ENCODE data around the gene CPSF7. TPM values are rescaled to one million over a fixed set of nuclear protein-coding genes. Genes with fewer than 3 reads are reported as not detected.

Gene CPSF7
- 100 to 1,000 TPM; 104 to 144 (median 117) TPM for total RNA-seq
- 62.9 TPM for total RNA-seq (2013)
- total RNA-seq, result 85.8 to 191 (median 124) reads per million in 29 experiments

DNA sequence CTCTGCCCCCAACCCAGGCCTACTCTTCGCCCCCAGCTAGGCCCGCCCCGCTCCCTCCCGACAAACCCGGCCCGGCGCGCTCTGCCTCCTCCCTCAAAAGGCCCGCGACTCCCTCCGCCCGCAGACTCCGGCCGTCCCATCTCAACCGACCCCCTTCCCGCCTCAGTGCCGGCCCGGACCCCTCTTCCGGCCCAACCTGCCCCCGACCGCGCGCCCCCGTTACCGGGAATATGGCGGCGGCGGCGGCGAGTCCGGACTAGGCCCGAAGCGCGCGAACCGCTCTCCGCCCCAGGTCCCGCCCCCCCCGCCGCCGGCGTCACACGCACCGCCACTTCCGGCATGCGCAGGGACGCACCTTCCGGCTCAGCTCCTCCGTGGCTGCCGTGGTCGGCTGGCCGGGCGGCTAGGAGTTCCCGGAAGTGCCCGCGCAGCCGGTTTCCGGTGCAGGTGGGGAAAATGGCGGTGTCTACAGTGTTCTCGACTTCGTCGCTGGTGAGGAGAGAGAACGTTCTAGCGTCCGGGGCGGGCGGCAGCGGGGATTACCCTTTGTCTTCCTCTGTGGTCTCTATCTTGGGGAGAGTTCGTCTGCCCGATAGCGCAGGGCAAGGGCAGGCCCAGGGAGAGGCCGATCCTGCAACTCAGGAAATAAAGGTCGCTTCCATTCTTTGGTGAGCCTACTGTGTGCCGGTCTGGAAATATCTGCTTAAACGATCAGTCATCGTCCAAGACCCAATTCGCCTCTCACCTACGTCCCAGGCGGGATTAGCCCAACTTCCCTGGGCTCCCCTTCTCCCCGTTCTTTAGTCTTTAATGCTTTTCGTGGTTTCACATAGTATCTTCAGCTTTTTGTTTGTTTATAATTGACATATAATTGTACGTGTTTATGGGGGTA, at the start of gene CPSF7, which contains the start of gene SDHAF2:
CPSF7 (minus strand) TSS at position 285 of the 892 bp plus-strand sequence. CDS start 740 bp downstream, outside the sequence.
SDHAF2 (plus strand) TSS at position 434 of the 892 bp plus-strand sequence; CDS start at position 457, 23 bp downstream.
- H3K4me1 Mint-ChIP-seq, result peaks cover 65 to 76% (median 74%) of the 10 kb centered on the region in 3 donors
- DNase-seq (peak; percentile 92 to 98 (median 97)), ATAC-seq (replicated peaks in 1 of 4) (peak; percentile 88 to 94 (median 90))
- H3K27me3 Mint-ChIP-seq, result no peaks in the 10 kb centered on the region
- no peaks in the 10 kb centered on the region for H3K9me3 ChIP-seq
- peaks cover 30% of the 10 kb centered on the region for H3K36me3 Mint-ChIP-seq
- no peaks in the 10 kb centered on the region for H3K27me3 ChIP-seq (replicated peaks in 1 of 2; ENCODE audit: control insufficient read depth in 2 of 2, extremely low read depth in 1 of 2, insufficient read depth in 2 of 2, low read length in 1 of 2)
- H3K4me3 Mint-ChIP-seq, result peak within 1 kb of the TSS; percentile 92 to 98 (median 98)
- under 1% methylated on average over 77 of the region's 82 CpGs for WGBS (ENCODE audit: insufficient coverage)
- H3K27ac ChIP-seq (ENCODE audit: low read length), result peak within 1 kb of the TSS; percentile 99
- no peaks in the 10 kb centered on the region for H3K9me3 Mint-ChIP-seq
- peak within 1 kb of the TSS; percentile 87 to 97 for H3K4me3 ChIP-seq (ENCODE audit: control insufficient read depth in 1 of 2, extremely low read depth in 1 of 2, low read length in 1 of 2)
- peaks cover 0 to 46% of the 10 kb centered on the region in 2 donors for H3K36me3 ChIP-seq (ENCODE audit: control insufficient read depth in 2 of 2, extremely low read depth in 1 of 2, insufficient read depth in 1 of 2, low read length in 1 of 2)
- H3K4me1 ChIP-seq (ENCODE audit: control insufficient read depth in 1 of 2, extremely low read depth in 1 of 2, insufficient read depth in 2 of 2, low read length in 2 of 2), result peaks cover 14 to 42% of the 10 kb centered on the region in 2 experiments
- ChIA-PET CTCF (interaction anchor here (0.6 to 1.4 kb wide), 3 partner anchors 68 to 1452 kb away, joined by 3 to 6 read pairs (median 3); partner anchors contain the start of gene TMEM138 (in 1 of the 2)), POLR2A (interaction anchor here (0.5 to 1.1 kb wide), 5 partner anchors 17 to 1335 kb away, joined by 3 to 4 read pairs (median 3); no protein-coding TSS in a partner anchor)
- H3K27ac Mint-ChIP-seq, result peak within 1 kb of the TSS; percentile 99 to 100

DNA sequence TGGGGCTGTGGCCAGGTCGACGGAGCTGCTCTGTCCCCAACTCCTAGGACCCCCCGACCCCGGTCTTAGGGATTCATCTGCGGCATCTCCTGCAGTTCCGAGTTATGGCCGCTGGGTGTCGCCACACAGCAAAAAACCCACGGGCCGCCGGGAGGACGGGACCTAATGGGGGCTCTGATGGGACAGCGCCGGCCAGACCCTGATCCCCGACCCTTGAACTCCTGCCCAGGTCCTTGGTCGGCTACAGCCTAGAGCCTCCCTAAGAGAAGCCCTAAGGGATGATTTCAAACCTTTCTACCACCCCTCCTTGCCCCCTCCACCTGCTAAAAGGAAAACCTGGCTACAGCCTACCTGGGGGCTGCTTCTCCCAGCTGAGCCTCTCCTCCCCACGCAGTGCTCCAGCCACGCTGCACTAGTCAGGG, 48.0 kb upstream of the CPSF7 start:
- ATAC-seq (replicated peaks in 1 of 4), result peak in 3 of 4 experiments; percentile 36 to 64 (median 40)
- ChIA-PET CTCF (interaction anchor here in 1 of 2 donors (1.3 kb wide), 1 partner anchor 39 kb away, joined by 6 read pairs; no protein-coding TSS in a partner anchor), POLR2A (no interaction called here)
- Mint-ChIP-seq H3K4me3 (no peak overlapping the region), H3K36me3 (peaks cover 13% of the 10 kb centered on the region), H3K4me1 (peaks cover 7 to 14% (median 8%) of the 10 kb centered on the region in 3 donors), H3K27me3 (no peaks in the 10 kb centered on the region), H3K9me3 (no peaks in the 10 kb centered on the region), H3K27ac (no peak overlapping the region)
- Histone ChIP-seq H3K27ac (ENCODE audit: low read length) (no peak overlapping the region), H3K9me3 (no peaks in the 10 kb centered on the region), H3K27me3 (replicated peaks in 1 of 2; ENCODE audit: control insufficient read depth in 2 of 2, extremely low read depth in 1 of 2, insufficient read depth in 2 of 2, low read length in 1 of 2) (peaks cover 0 to 29% of the 10 kb centered on the region in 2 experiments), H3K36me3 (ENCODE audit: control insufficient read depth in 2 of 2, extremely low read depth in 1 of 2, insufficient read depth in 1 of 2, low read length in 1 of 2) (peaks cover 0 to 4% of the 10 kb centered on the region in 2 donors), H3K4me3 (ENCODE audit: control insufficient read depth in 1 of 2, extremely low read depth in 1 of 2, low read length in 1 of 2) (no peak overlapping the region), H3K4me1 (ENCODE audit: control insufficient read depth in 1 of 2, extremely low read depth in 1 of 2, insufficient read depth in 2 of 2, low read length in 2 of 2) (peaks cover 0 to 9% of the 10 kb centered on the region in 2 experiments)
- DNase-seq, result peak in 33 of 35 experiments; percentile 9 to 70 (median 38)
- WGBS (ENCODE audit: insufficient coverage), result 4% methylated on average over 16 of the region's 18 CpGs

- DNase-seq, result no peak
- H3K27ac ChIP-seq (ENCODE audit: low read length), result no peak overlapping the region
- WGBS (ENCODE audit: insufficient coverage), result 88% methylated on average over 7 of the region's 8 CpGs
- H3K4me3 ChIP-seq (ENCODE audit: control insufficient read depth in 1 of 2, extremely low read depth in 1 of 2, low read length in 1 of 2), result no peak overlapping the region
- no peaks in the 10 kb centered on the region for H3K9me3 ChIP-seq
- peaks cover 0 to 23% of the 10 kb centered on the region in 2 experiments for H3K27me3 ChIP-seq (replicated peaks in 1 of 2; ENCODE audit: control insufficient read depth in 2 of 2, extremely low read depth in 1 of 2, insufficient read depth in 2 of 2, low read length in 1 of 2)
- CTCF ChIA-PET, result interaction anchor here in 1 of 2 donors (0.6 to 0.7 kb wide), 2 partner anchors 40 to 574 kb away, joined by 3 to 7 read pairs; no protein-coding TSS in a partner anchor
- POLR2A ChIA-PET, result no interaction called here
- peaks cover 0 to 9% of the 10 kb centered on the region in 2 experiments for H3K4me1 ChIP-seq (ENCODE audit: control insufficient read depth in 1 of 2, extremely low read depth in 1 of 2, insufficient read depth in 2 of 2, low read length in 2 of 2)
- ATAC-seq (replicated peaks in 1 of 4), result no peak
- Mint-ChIP-seq H3K27me3 (no peaks in the 10 kb centered on the region), H3K27ac (no peak overlapping the region), H3K4me3 (no peak overlapping the region), H3K9me3 (no peaks in the 10 kb centered on the region), H3K36me3 (peaks cover 15% of the 10 kb centered on the region), H3K4me1 (peaks cover 7 to 14% (median 8%) of the 10 kb centered on the region in 3 donors)
- peaks cover 0 to 4% of the 10 kb centered on the region in 2 donors for H3K36me3 ChIP-seq (ENCODE audit: control insufficient read depth in 2 of 2, extremely low read depth in 1 of 2, insufficient read depth in 1 of 2, low read length in 1 of 2)
Measured at GRCh38 chr11:61477126-61477525, 47.4 kb upstream of the CPSF7 start.

DNA sequence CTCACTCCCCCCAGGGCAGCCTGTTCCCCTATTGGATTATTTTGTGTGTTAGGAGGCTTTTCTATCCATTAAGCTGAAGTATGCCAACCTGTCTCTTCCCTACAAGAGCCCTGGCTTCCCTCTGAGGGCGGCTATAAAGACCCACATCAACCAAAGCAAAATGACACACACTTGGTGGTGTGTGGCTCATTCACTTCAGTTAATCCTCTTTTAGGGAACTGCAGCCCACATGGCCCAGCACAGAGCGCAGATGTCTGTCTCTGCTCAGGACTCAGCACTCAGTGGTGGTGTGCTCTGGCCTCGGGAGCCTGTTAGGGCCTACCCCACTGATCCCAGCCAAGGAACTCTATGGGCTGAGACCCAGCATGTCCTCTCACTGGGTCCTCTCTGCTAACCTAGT, 46.6 kb upstream of the CPSF7 start:
- H3K27me3 Mint-ChIP-seq, result no peaks in the 10 kb centered on the region
- WGBS (ENCODE audit: insufficient coverage), result 100% methylated on average over 2 of the region's 3 CpGs

GRCh38 chr11:61475433-61475832, 45.7 kb upstream of the CPSF7 start:
- Histone ChIP-seq H3K27me3 (replicated peaks in 1 of 2; ENCODE audit: control insufficient read depth in 2 of 2, extremely low read depth in 1 of 2, insufficient read depth in 2 of 2, low read length in 1 of 2) (peaks cover 0 to 16% of the 10 kb centered on the region in 2 experiments), H3K4me3 (ENCODE audit: control insufficient read depth in 1 of 2, extremely low read depth in 1 of 2, low read length in 1 of 2) (no peak overlapping the region), H3K36me3 (ENCODE audit: control insufficient read depth in 2 of 2, extremely low read depth in 1 of 2, insufficient read depth in 1 of 2, low read length in 1 of 2) (peaks cover 3 to 12% of the 10 kb centered on the region in 2 donors), H3K27ac (ENCODE audit: low read length) (no peak overlapping the region), H3K4me1 (ENCODE audit: control insufficient read depth in 1 of 2, extremely low read depth in 1 of 2, insufficient read depth in 2 of 2, low read length in 2 of 2) (peaks cover 0 to 9% of the 10 kb centered on the region in 2 experiments), H3K9me3 (no peaks in the 10 kb centered on the region)
- H3K4me1 Mint-ChIP-seq, result peaks cover 6 to 10% (median 7%) of the 10 kb centered on the region in 3 donors
- ChIA-PET CTCF (interaction anchor here (0.8 to 1.1 kb wide), 4 partner anchors 42 to 258 kb away, joined by 3 read pairs; no protein-coding TSS in a partner anchor), POLR2A (no interaction called here)
- WGBS (ENCODE audit: insufficient coverage), result no CpG with 5 or more reads among the region's 1 CpG
- H3K27ac Mint-ChIP-seq, result no peak overlapping the region
- H3K36me3 Mint-ChIP-seq, result peaks cover 22% of the 10 kb centered on the region
- H3K4me3 Mint-ChIP-seq, result no peak overlapping the region
- no peaks in the 10 kb centered on the region for H3K9me3 Mint-ChIP-seq
- no peak for DNase-seq
- no peak for ATAC-seq (replicated peaks in 1 of 4)
- H3K27me3 Mint-ChIP-seq, result no peaks in the 10 kb centered on the region

More for the DNA sequence above, 46.6 kb upstream of the CPSF7 start:
- Mint-ChIP-seq H3K4me1 (peaks cover 7 to 14% (median 8%) of the 10 kb centered on the region in 3 donors), H3K9me3 (no peaks in the 10 kb centered on the region), H3K36me3 (peaks cover 15% of the 10 kb centered on the region), H3K27ac (no peak overlapping the region), H3K4me3 (no peak overlapping the region)
- H3K4me3 ChIP-seq (ENCODE audit: control insufficient read depth in 1 of 2, extremely low read depth in 1 of 2, low read length in 1 of 2), result no peak overlapping the region
- peaks cover 0 to 4% of the 10 kb centered on the region in 2 donors for H3K36me3 ChIP-seq (ENCODE audit: control insufficient read depth in 2 of 2, extremely low read depth in 1 of 2, insufficient read depth in 1 of 2, low read length in 1 of 2)
- no peaks in the 10 kb centered on the region for H3K9me3 ChIP-seq
- DNase-seq (no peak), ATAC-seq (replicated peaks in 1 of 4) (no peak)
- H3K27me3 ChIP-seq (replicated peaks in 1 of 2; ENCODE audit: control insufficient read depth in 2 of 2, extremely low read depth in 1 of 2, insufficient read depth in 2 of 2, low read length in 1 of 2), result peaks cover 0 to 16% of the 10 kb centered on the region in 2 experiments
- CTCF ChIA-PET, result interaction anchor here (0.7 to 1.1 kb wide), 3 partner anchors 41 to 573 kb away, joined by 3 to 7 read pairs (median 3); no protein-coding TSS in a partner anchor
- no peak overlapping the region for H3K27ac ChIP-seq (ENCODE audit: low read length)
- peaks cover 0 to 9% of the 10 kb centered on the region in 2 experiments for H3K4me1 ChIP-seq (ENCODE audit: control insufficient read depth in 1 of 2, extremely low read depth in 1 of 2, insufficient read depth in 2 of 2, low read length in 2 of 2)
- POLR2A ChIA-PET, result no interaction called here

Measured in T-cell (primary cell).